H9 (cell line): ENCODE results near the gene HECW1. TPM values are rescaled to one million over a fixed set of nuclear protein-coding genes. Genes with fewer than 3 reads are reported as not detected.

Experiments used
- DNase-seq: peaks from one replicate; pipeline ENCODE4 v3.0.0-alpha.2; 2017
- H2AFZ ChIP-seq: one replicate; pipeline ENCODE4 v1.6.1; 2013; ENCODE audit warnings: mild to moderate bottlenecking, low read length, control low read depth, moderate library complexity
- H2AK5ac ChIP-seq: 2 replicates; pipeline ENCODE4 v1.6.1; 2013; ENCODE audit warnings: low read length, control low read depth, mixed read lengths; ENCODE audit not compliant: insufficient read length
- H2BK120ac ChIP-seq: one replicate; pipeline ENCODE4 v1.6.1; 2013; ENCODE audit warnings: low read depth, mild to moderate bottlenecking, low read length, control low read depth, inconsistent platforms; ENCODE audit not compliant: poor library complexity, severe bottlenecking
- H2BK12ac ChIP-seq: 2 replicates; pipeline ENCODE4 v1.6.1; 2013; ENCODE audit warnings: low read length, control low read depth, mixed read lengths, low read depth; ENCODE audit not compliant: insufficient read length
- H2BK15ac ChIP-seq: 2 replicates; pipeline ENCODE4 v1.6.1; 2013; ENCODE audit warnings: low read depth, low read length, control low read depth
- H2BK20ac ChIP-seq: one replicate; pipeline ENCODE4 v1.6.1; 2013; ENCODE audit warnings: low read depth, mild to moderate bottlenecking, low read length, control low read depth, inconsistent platforms; ENCODE audit not compliant: poor library complexity, severe bottlenecking
- H2BK5ac ChIP-seq: 2 replicates; pipeline ENCODE4 v1.6.1; 2013; ENCODE audit warnings: low read length, control low read depth, mixed read lengths; ENCODE audit not compliant: insufficient read length
- H3K14ac ChIP-seq: 2 replicates; pipeline ENCODE4 v1.6.1; 2013; ENCODE audit warnings: low read length, control low read depth; ENCODE audit not compliant: insufficient read depth
- H3K18ac ChIP-seq: 2 replicates; pipeline ENCODE4 v1.6.1; 2013; ENCODE audit warnings: low read depth, mild to moderate bottlenecking, mixed read lengths, low read length, control low read depth; ENCODE audit not compliant: insufficient read length
- H3K23ac ChIP-seq: 2 replicates; pipeline ENCODE4 v1.6.1; 2013; ENCODE audit warnings: low read length, control low read depth, mixed read lengths, low read depth; ENCODE audit not compliant: insufficient read length
- H3K23me2 ChIP-seq: 2 replicates; pipeline ENCODE4 v1.6.1; 2013; ENCODE audit warnings: low read depth, mild to moderate bottlenecking, mixed read lengths, low read length, control low read depth; ENCODE audit not compliant: insufficient read length, poor library complexity, severe bottlenecking
- H3K27ac ChIP-seq: 2 replicates; pipeline ENCODE4 v1.5.1; 2013; ENCODE audit warnings: low read length, control low read depth, mixed read lengths, low read depth; ENCODE audit not compliant: insufficient read length
- H3K27me3 ChIP-seq: 2 replicates; pipeline ENCODE4 v1.6.1; 2013; ENCODE audit warnings: low read length, control low read depth, inconsistent platforms; ENCODE audit not compliant: insufficient read depth
- H3K4ac ChIP-seq: 2 replicates; pipeline ENCODE4 v1.6.1; 2013; ENCODE audit warnings: low read depth, mild to moderate bottlenecking, control low read depth, inconsistent platforms, low read length, moderate library complexity
- H3K4me1 ChIP-seq: 2 replicates; pipeline ENCODE4 v1.6.1; 2013; ENCODE audit warnings: low read length, control low read depth, inconsistent platforms; ENCODE audit not compliant: insufficient read depth
- H3K4me2 ChIP-seq: 2 replicates; pipeline ENCODE4 v1.6.1; 2013; ENCODE audit warnings: low read length, control low read depth, mixed read lengths; ENCODE audit not compliant: insufficient read length, insufficient read depth
- H3K56ac ChIP-seq: 2 replicates; pipeline ENCODE4 v1.6.1; 2013; ENCODE audit warnings: low read depth, mild to moderate bottlenecking, mixed read lengths, low read length, control low read depth; ENCODE audit not compliant: insufficient read length
- H3K79me1 ChIP-seq: 2 replicates; pipeline ENCODE4 v1.6.1; 2013; ENCODE audit warnings: low read depth, mild to moderate bottlenecking, moderate library complexity, low read length, control low read depth, inconsistent platforms; ENCODE audit not compliant: insufficient read depth, poor library complexity, severe bottlenecking
- H3K79me2 ChIP-seq: 2 replicates; pipeline ENCODE4 v1.6.1; 2013; ENCODE audit warnings: low read length, control low read depth, inconsistent platforms; ENCODE audit not compliant: insufficient read depth
- H3K9ac ChIP-seq: 2 replicates; pipeline ENCODE4 v1.6.1; 2013; ENCODE audit warnings: low read length, control low read depth, mixed read lengths; ENCODE audit not compliant: insufficient read length; ENCODE audit errors: extremely low read depth
- H3K9me3 ChIP-seq: one replicate; pipeline ENCODE4 v1.6.1; 2013; ENCODE audit warnings: low read depth, low read length, inconsistent platforms; ENCODE audit not compliant: control insufficient read depth
- H3T11ph ChIP-seq: one replicate; pipeline ENCODE4 v1.6.1; 2013; ENCODE audit warnings: mild to moderate bottlenecking, low read length, control low read depth, inconsistent platforms
- H4K20me1 ChIP-seq: one replicate; pipeline ENCODE4 v1.6.1; 2013; ENCODE audit not compliant: control insufficient read depth, insufficient read length, insufficient read depth
- H4K5ac ChIP-seq: 2 replicates; pipeline ENCODE4 v1.6.1; 2013; ENCODE audit warnings: low read depth, mild to moderate bottlenecking, mixed read lengths, low read length, control low read depth; ENCODE audit not compliant: insufficient read length
- H4K8ac ChIP-seq: replicated peaks from 2 replicates; pipeline ENCODE4 v1.6.1; 2013; ENCODE audit warnings: low read length, control low read depth, mixed read lengths, low read depth; ENCODE audit not compliant: insufficient read length
- H4K91ac ChIP-seq: 2 replicates; pipeline ENCODE4 v1.6.1; 2013; ENCODE audit warnings: low read depth, mild to moderate bottlenecking, moderate library complexity, mixed read lengths, low read length, control low read depth; ENCODE audit not compliant: insufficient read length
- H3K27ac Mint-ChIP-seq, 3 experiments: 2 replicates in 2 of 3; 3 replicates in 1 of 3; pipeline ENCODE4 v1.8.0; 2020 to 2021; ENCODE audit warnings: mixed read lengths in 3 of 3, mild to moderate bottlenecking in 1 of 3, moderate library complexity in 1 of 3
- H3K27me3 Mint-ChIP-seq: 2 replicates; pipeline ENCODE4 v1.8.0; 2021; ENCODE audit warnings: low read depth, mild to moderate bottlenecking, moderate library complexity, mixed read lengths
- H3K36me3 Mint-ChIP-seq, 3 experiments: 2 replicates in 2 of 3; 3 replicates in 1 of 3; pipeline ENCODE4 v1.8.0; 2020 to 2021; ENCODE audit warnings: low read depth in 3 of 3, mixed read lengths in 3 of 3; ENCODE audit not compliant: insufficient read depth in 1 of 3
- H3K4me1 Mint-ChIP-seq, 2 experiments: 2 replicates each; pipeline ENCODE4 v1.8.0; 2020; ENCODE audit warnings: mixed read lengths in 2 of 2
- H3K4me3 Mint-ChIP-seq, 2 experiments: 2 replicates in 1 of 2; 3 replicates in 1 of 2; pipeline ENCODE4 v1.8.0; 2020 to 2021; ENCODE audit warnings: mild to moderate bottlenecking in 2 of 2, mixed read lengths in 2 of 2, moderate library complexity in 1 of 2
- H3K9me3 Mint-ChIP-seq, 2 experiments: 2 replicates in 1 of 2; 3 replicates in 1 of 2; pipeline ENCODE4 v1.8.0; 2020; ENCODE audit warnings: mild to moderate bottlenecking in 2 of 2, mixed read lengths in 2 of 2, moderate library complexity in 1 of 2
- CTCF ChIP-seq: fragments of 200-600 bp; sonication (generic); conservative IDR thresholded peaks from 3 replicates; pipeline ENCODE4 v1.8.0; 2021; ENCODE audit warnings: antibody characterized with exemption, mild to moderate bottlenecking
- WGBS: extraction: QIAGEN DNeasy Blood & Tissue Kit; methylation state at CpG from one replicate; pipeline ENCODE4 v1.1.7; 2013; ENCODE audit warnings: missing lambda C conversion rate, low lambda C conversion rate, mixed read lengths; ENCODE audit not compliant: insufficient read length; ENCODE audit errors: extremely low coverage; 5-methylcytosine and 5-hydroxymethylcytosine counted together
- total RNA-seq: library from RNA; stranded (reverse); gene quantifications from 2 replicates; pipeline ENCODE4 v1.2.1, GENCODE V29; 2021

HECW1 gene
- total RNA-seq, 1 experiment from 2014 or later: 5.0 TPM

GRCh38 chr7:43590862-43591557 is 478.6 kb downstream of the HECW1 start:
- no peak for DNase-seq
- Histone ChIP-seq H3K4me2 (no peak overlapping the region), H2BK15ac (no peak overlapping the region), H2AK5ac (no peak overlapping the region), H3K23ac (no peak overlapping the region), H4K20me1 (no peaks in the 10 kb centered on the region), H2AFZ (no peak overlapping the region), H3K4ac (no peak overlapping the region), H3K4me1 (peaks cover 3% of the 10 kb centered on the region; the same call in 1 of the 2 replicates), H3K23me2 (no peaks in the 10 kb centered on the region), H3K79me1 (no peaks in the 10 kb centered on the region), H2BK120ac (no peak overlapping the region), H3K9me3 (no peaks in the 10 kb centered on the region), H2BK20ac (no peak overlapping the region), H3K9ac (no peak overlapping the region), H2BK5ac (no peak overlapping the region), H4K91ac (no peak overlapping the region), H3T11ph (no peak overlapping the region), H3K27ac (no peak overlapping the region), H3K27me3 (no peaks in the 10 kb centered on the region), H4K5ac (no peak overlapping the region), H3K14ac (no peak overlapping the region), H2BK12ac (no peak overlapping the region), H3K18ac (no peak overlapping the region), H3K79me2 (peaks cover 2% of the 10 kb centered on the region; the same call in 1 of the 2 replicates), H4K8ac (no peak overlapping the region), H3K56ac (no peak overlapping the region)
- no CpG with 5 or more reads among the region's 2 CpGs for WGBS
- H3K9me3 Mint-ChIP-seq: no peaks in the 10 kb centered on the region
- H3K27me3 Mint-ChIP-seq: no peaks in the 10 kb centered on the region
- H3K36me3 Mint-ChIP-seq: peaks cover 0 to 2% (median 0%) of the 10 kb centered on the region in 3 experiments; a peak in 2 of 7 replicates
- peaks cover 4 to 12% of the 10 kb centered on the region in 2 experiments for H3K4me1 Mint-ChIP-seq
- no peak overlapping the region for H3K4me3 Mint-ChIP-seq
- TF ChIP-seq CTCF: no peak
- H3K27ac Mint-ChIP-seq: no peak overlapping the region; a peak in 1 of 7 replicates
